Measurements from ENCODE around the gene DLG2. TPM values are rescaled to one million over a fixed set of nuclear protein-coding genes. Genes with fewer than 3 reads are reported as not detected.

DLG2 gene
- total and polyA plus RNA-seq, 2 of the 8 experiments (the other 6 are each of a cell fraction or from before 2014, with no cell fraction given), result 1.7 to 14.3 TPM

GRCh38 chr11:83835423-83835822 lies 1791.7 kb downstream of the DLG2 start:
- H4K8ac ChIP-seq (ENCODE audit: extremely low read depth, insufficient read depth, low read length), result no peak overlapping the region
- no peak overlapping the region for H3K4ac ChIP-seq (replicated peaks; ENCODE audit: insufficient read length, low read depth, low read length)
- no peaks in the 10 kb centered on the region for H3K23me2 ChIP-seq (ENCODE audit: low read depth, low read length)
- H3K23ac ChIP-seq (ENCODE audit: insufficient read length), result no peak overlapping the region
- no peak overlapping the region for H2BK5ac ChIP-seq (ENCODE audit: low read depth, low read length)
- H3K18ac ChIP-seq (ENCODE audit: extremely low read depth, low read length), result no peak overlapping the region
- H3K14ac ChIP-seq (ENCODE audit: insufficient read length), result no peak overlapping the region
- H3K79me2 ChIP-seq (ENCODE audit: control insufficient read depth in 1 of 2, insufficient read depth in 2 of 2, low read length in 2 of 2), result no peaks in the 10 kb centered on the region
- no peak overlapping the region for H2BK12ac ChIP-seq (ENCODE audit: low read depth, low read length)
- no peak overlapping the region for H4K5ac ChIP-seq (ENCODE audit: insufficient read length, low read depth, low read length)
- H2BK120ac ChIP-seq (replicated peaks; ENCODE audit: low read depth, low read length), result no peak overlapping the region
- 100% methylated on average over 1 of the region's 1 CpG; no CpG with 5 or more reads in 1 of the 2 experiments for WGBS, 2 experiments (ENCODE audit: extremely low coverage in 1 of 2, insufficient coverage in 1 of 2, insufficient read length in 1 of 2, insufficient replicate concordance in 2 of 2, low coverage in 1 of 2, low lambda C conversion rate in 2 of 2, missing lambda C conversion rate in 1 of 2)
- H2BK20ac ChIP-seq (ENCODE audit: low read length), result no peak overlapping the region
- H3K4me3 ChIP-seq (ENCODE audit: extremely low read depth in 1 of 4, insufficient read depth in 2 of 4, low read depth in 3 of 4, low read length in 4 of 4), result no peak overlapping the region
- H2AK5ac ChIP-seq (ENCODE audit: low read depth, low read length), result no peak overlapping the region
- DNase-seq (ENCODE audit: low read depth in 1 of 2, low spot score in 2 of 2) (no peak), FAIRE-seq (no peak)
- H4K91ac ChIP-seq (replicated peaks; ENCODE audit: insufficient read length, low read length), result no peak overlapping the region
- no peaks in the 10 kb centered on the region for H3K36me3 ChIP-seq (ENCODE audit: control insufficient read depth in 2 of 4, insufficient read depth in 4 of 4, low read length in 3 of 4)
- ChIA-PET CTCF (ENCODE audit: partially characterized antibody) (interaction anchor here (1.2 to 9.6 kb wide), 7 partner anchors 8 to 548 kb away, joined by 3 to 112 read pairs (median 8); no protein-coding TSS in a partner anchor), POLR2A (ENCODE audit: partially characterized antibody) (interaction anchor here (1.4 kb wide), 1 partner anchor 426 kb away, joined by 4 read pairs; no protein-coding TSS in a partner anchor)
- no peak overlapping the region for H3K27ac ChIP-seq (ENCODE audit: low read depth, low read length)
- H3K27me3 ChIP-seq (replicated peaks in 1 of 4; ENCODE audit: control insufficient read depth in 3 of 4, extremely low read depth in 1 of 4, insufficient read depth in 3 of 4, low read length in 3 of 4), result no peaks in the 10 kb centered on the region
- no peak overlapping the region for H3K56ac ChIP-seq (replicated peaks; ENCODE audit: insufficient read length, low read depth, low read length)
- H2BK15ac ChIP-seq (ENCODE audit: low read length), result no peak overlapping the region
- peaks cover 0 to 3% (median under 1%) of the 10 kb centered on the region in 4 experiments; a peak in 2 of 7 replicates for H3K4me1 ChIP-seq (replicated peaks in 1 of 4; ENCODE audit: control insufficient read depth in 3 of 4, insufficient read depth in 4 of 4, low read length in 3 of 4)
- no peaks in the 10 kb centered on the region for H3K9me3 ChIP-seq (ENCODE audit: insufficient read depth in 2 of 2, low read depth in 1 of 2, low read length in 1 of 2)
- no peak overlapping the region for H3K4me2 ChIP-seq (ENCODE audit: insufficient read depth in 1 of 2, low read depth in 2 of 2, low read length in 2 of 2)
- H2AFZ ChIP-seq (ENCODE audit: low read length), result no peak overlapping the region
- no peak overlapping the region for H3K9ac ChIP-seq (replicated peaks in 1 of 4; ENCODE audit: extremely low read depth in 1 of 4, low read depth in 3 of 4, low read length in 3 of 4)
- H4K20me1 ChIP-seq (replicated peaks in 1 of 2; ENCODE audit: control insufficient read depth in 1 of 2, insufficient read depth in 2 of 2, low read length in 2 of 2), result no peaks in the 10 kb centered on the region
- H3K79me1 ChIP-seq (ENCODE audit: low read depth, low read length), result no peaks in the 10 kb centered on the region
- TF ChIP-seq TAF7 (optimal IDR thresholded peaks at IDR 0.05; ENCODE audit: borderline replicate concordance, low read depth, low read length) (no peak), RFX5 (IDR thresholded peaks at IDR 0.05; ENCODE audit: borderline replicate concordance, low read depth, low read length) (no peak), BACH1 (IDR thresholded peaks at IDR 0.05; ENCODE audit: low read length) (no peak), SIX5 (IDR thresholded peaks at IDR 0.05; ENCODE audit: low read depth, low read length) (no peak), E2F6 (IDR thresholded peaks at IDR 0.05) (no peak), PHF8 (conservative IDR thresholded peaks at IDR 0.05; ENCODE audit: low read depth, low read length) (no peak), CTCF (IDR thresholded peaks at IDR 0.05; ENCODE audit: control extremely low read depth in 1 of 3, insufficient read depth in 1 of 3, low read depth in 1 of 3, low read length in 3 of 3) (no peak), EZH2 (IDR thresholded peaks at IDR 0.05; ENCODE audit: low read depth, low read length, severe bottlenecking) (no peak), HDAC6 (IDR thresholded peaks at IDR 0.05; ENCODE audit: low read depth, low read length) (no peak), SRF (IDR thresholded peaks at IDR 0.05; ENCODE audit: low read depth, low read length) (no peak)
